HEK293 (cell line): ENCODE measurements around the gene BOC.

Experiments used
- KLF1 ChIP-seq: fragments of 450-650 bp; formaldehyde crosslinking; IDR thresholded peaks from 2 replicates; pipeline ENCODE4 v1.5.1; 2016; ENCODE audit warnings: missing biosample characterization, missing genetic modification characterization
- PRDM6 ChIP-seq: fragments of 450-650 bp; formaldehyde crosslinking; IDR thresholded peaks from 2 replicates; pipeline ENCODE4 v1.5.1; 2017; ENCODE audit warnings: missing biosample characterization, missing genetic modification characterization
- TCF7L2 ChIP-seq: IDR thresholded peaks from 2 replicates; pipeline ENCODE4 v1.6.1; 2011; ENCODE audit warnings: low read depth, mild to moderate bottlenecking, inconsistent platforms, low read length, moderate library complexity, borderline replicate concordance
- ZBTB7A ChIP-seq: fragments of 450-650 bp; formaldehyde crosslinking; IDR thresholded peaks from 2 replicates; pipeline ENCODE4 v1.5.1; 2016; ENCODE audit warnings: low read depth, missing biosample characterization, missing genetic modification characterization
- ZNF2 ChIP-seq: fragments of 450-650 bp; formaldehyde crosslinking; IDR thresholded peaks from 2 replicates; pipeline ENCODE4 v1.5.1; 2016; ENCODE audit warnings: missing biosample characterization, missing genetic modification characterization
- ZNF26 ChIP-seq: fragments of 450-650 bp; formaldehyde crosslinking; IDR thresholded peaks from 2 replicates; pipeline ENCODE4 v1.5.1; 2016; ENCODE audit warnings: missing biosample characterization, missing genetic modification characterization
- ZNF274 ChIP-seq, 2 experiments: fragments of 200-500 bp in 1 of 2; fragments of 450-650 bp in 1 of 2; sonication (Bioruptor generic) in 1 of 2; formaldehyde crosslinking in 1 of 2; IDR thresholded peaks; 2 replicates each; pipeline versions ENCODE4 v1.5.1 to v1.6.1; 2014 to 2016; ENCODE audit warnings: borderline replicate concordance in 1 of 2, inconsistent platforms in 1 of 2, low read length in 1 of 2, missing biosample characterization in 1 of 2, missing genetic modification characterization in 1 of 2
- ZNF350 ChIP-seq: fragments of 450-650 bp; formaldehyde crosslinking; IDR thresholded peaks from 2 replicates; pipeline ENCODE4 v1.5.0; 2017; ENCODE audit warnings: missing biosample characterization, mild to moderate bottlenecking, missing genetic modification characterization
- ZNF521 ChIP-seq: fragments of 450-650 bp; formaldehyde crosslinking; IDR thresholded peaks from 2 replicates; pipeline ENCODE4 v1.5.1; 2017; ENCODE audit warnings: missing biosample characterization, mild to moderate bottlenecking, missing genetic modification characterization
- ZNF530 ChIP-seq: fragments of 450-650 bp; formaldehyde crosslinking; IDR thresholded peaks from 2 replicates; pipeline ENCODE4 v1.5.1; 2016; ENCODE audit warnings: low read depth, missing biosample characterization, missing genetic modification characterization
- ZNF555 ChIP-seq: fragments of 450-650 bp; formaldehyde crosslinking; conservative IDR thresholded peaks from 2 replicates; pipeline ENCODE4 v1.5.1; 2017; ENCODE audit warnings: missing biosample characterization, mild to moderate bottlenecking, missing genetic modification characterization, inconsistent platforms
- ZNF785 ChIP-seq: fragments of 450-650 bp; formaldehyde crosslinking; IDR thresholded peaks from 2 replicates; pipeline ENCODE4 v1.5.1; 2016; ENCODE audit warnings: missing biosample characterization, missing genetic modification characterization
- TF ChIP-seq, protein P1 (sequence below): fragments of 450-650 bp; formaldehyde crosslinking; IDR thresholded peaks from 2 replicates; pipeline ENCODE4 v1.5.1; 2016; ENCODE audit warnings: missing biosample characterization, missing genetic modification characterization

DNA sequence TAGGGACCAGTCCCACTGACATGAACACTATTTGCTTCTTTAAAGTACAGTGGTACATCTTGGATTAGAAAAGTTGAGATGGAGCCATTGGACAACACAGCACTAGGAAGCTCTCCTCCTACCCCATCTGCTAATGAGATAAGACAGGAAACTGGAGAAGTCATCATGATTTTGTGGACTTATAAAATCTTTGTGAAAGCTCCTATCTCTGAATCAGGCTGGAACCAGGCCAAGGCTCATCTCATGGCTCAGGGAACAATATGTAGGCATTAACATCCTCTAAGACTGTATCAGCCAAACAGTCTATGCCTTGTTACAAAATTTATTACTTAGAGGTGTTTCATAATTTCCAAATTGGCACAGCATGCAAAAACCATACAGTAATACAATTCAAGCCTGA lies 84.1 kb downstream of the BOC start:
- TF ChIP-seq ZNF521 (no peak), KLF1 (tag by site-specific recombination) (no peak), ZNF274 (IDR thresholded peaks at IDR 0.05; ENCODE audit: low read length) (no peak), ZNF274 (tag by site-specific recombination; IDR thresholded peaks at IDR 0.05; ENCODE audit: borderline replicate concordance) (no peak), ZNF785 (tag by site-specific recombination) (no peak), ZNF555 (tag by site-specific recombination) (no peak), ZNF350 (no peak), ZNF26 (tag by site-specific recombination) (no peak), ZNF2 (tag by site-specific recombination) (no peak), TCF7L2 (no peak), ZBTB7A (tag by site-specific recombination) (no peak), ZNF530 (tag by site-specific recombination) (no peak), PRDM6 (tag by site-specific recombination) (no peak)
- TF ChIP-seq, protein P1, sequence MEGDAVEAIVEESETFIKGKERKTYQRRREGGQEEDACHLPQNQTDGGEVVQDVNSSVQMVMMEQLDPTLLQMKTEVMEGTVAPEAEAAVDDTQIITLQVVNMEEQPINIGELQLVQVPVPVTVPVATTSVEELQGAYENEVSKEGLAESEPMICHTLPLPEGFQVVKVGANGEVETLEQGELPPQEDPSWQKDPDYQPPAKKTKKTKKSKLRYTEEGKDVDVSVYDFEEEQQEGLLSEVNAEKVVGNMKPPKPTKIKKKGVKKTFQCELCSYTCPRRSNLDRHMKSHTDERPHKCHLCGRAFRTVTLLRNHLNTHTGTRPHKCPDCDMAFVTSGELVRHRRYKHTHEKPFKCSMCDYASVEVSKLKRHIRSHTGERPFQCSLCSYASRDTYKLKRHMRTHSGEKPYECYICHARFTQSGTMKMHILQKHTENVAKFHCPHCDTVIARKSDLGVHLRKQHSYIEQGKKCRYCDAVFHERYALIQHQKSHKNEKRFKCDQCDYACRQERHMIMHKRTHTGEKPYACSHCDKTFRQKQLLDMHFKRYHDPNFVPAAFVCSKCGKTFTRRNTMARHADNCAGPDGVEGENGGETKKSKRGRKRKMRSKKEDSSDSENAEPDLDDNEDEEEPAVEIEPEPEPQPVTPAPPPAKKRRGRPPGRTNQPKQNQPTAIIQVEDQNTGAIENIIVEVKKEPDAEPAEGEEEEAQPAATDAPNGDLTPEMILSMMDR, result no peak
